ENCODE results near the gene CCL2.

GRCh38 chr17:34306466-34306865 is 51.4 kb downstream of the CCL2 start:
- TF ChIP-seq CTCF (IDR thresholded peaks at IDR 0.05; ENCODE audit: low read depth, low read length) (peak; percentile 22; the same call in 1 of the 2 replicates), EZH2phosphoT487 (IDR thresholded peaks at IDR 0.05; ENCODE audit: low read depth) (no peak)

All from OCI-LY3 (cell line).